ENCODE data around the gene SPTLC1. TPM values are rescaled to one million over a fixed set of nuclear protein-coding genes. Genes with fewer than 3 reads are reported as not detected.
A peak's percentile ranks its signal among the peaks of the same experiment; 100 is the strongest.

The SPTLC1 gene
- total RNA-seq, 3 donors from 2014 or later, result 69.3 to 104 (median 85.5) TPM

DNA sequence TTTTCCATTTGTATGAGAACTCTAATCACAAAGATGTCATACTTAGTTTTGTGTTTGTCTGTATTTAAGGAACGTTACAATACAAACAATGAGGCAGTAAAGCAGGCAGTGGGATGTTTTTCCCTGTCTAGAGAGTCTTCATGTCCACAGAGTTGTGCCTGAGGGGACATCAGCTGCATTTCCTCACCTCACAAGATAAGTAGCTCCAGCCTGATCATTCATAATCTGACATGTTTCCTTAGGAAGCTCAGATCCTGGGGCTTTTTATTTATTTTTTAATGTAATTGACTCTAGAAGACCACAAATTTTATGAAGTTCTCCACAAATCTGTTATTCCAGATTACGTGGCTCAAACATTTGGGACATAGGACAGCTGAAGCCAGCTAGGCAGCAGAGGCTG, 78.5 kb downstream of the SPTLC1 start:
- Histone ChIP-seq H3K9me3 (peaks cover 4% of the 10 kb centered on the region), H3K4me1 (ENCODE audit: low read depth) (no peaks in the 10 kb centered on the region), H3K36me3 (ENCODE audit: low read depth) (no peaks in the 10 kb centered on the region), H3K4me3 (no peak overlapping the region)
- DNase-seq (no peak), ATAC-seq (no peak)
- intact Hi-C loops (cut with DNase I, micrococcal nuclease), result loop anchor here in 1 of 2 donors (10.0 kb wide), 1 partner anchor 82 kb away; the partner anchor contains the start of gene ROR2
- TF ChIP-seq, protein P1, sequence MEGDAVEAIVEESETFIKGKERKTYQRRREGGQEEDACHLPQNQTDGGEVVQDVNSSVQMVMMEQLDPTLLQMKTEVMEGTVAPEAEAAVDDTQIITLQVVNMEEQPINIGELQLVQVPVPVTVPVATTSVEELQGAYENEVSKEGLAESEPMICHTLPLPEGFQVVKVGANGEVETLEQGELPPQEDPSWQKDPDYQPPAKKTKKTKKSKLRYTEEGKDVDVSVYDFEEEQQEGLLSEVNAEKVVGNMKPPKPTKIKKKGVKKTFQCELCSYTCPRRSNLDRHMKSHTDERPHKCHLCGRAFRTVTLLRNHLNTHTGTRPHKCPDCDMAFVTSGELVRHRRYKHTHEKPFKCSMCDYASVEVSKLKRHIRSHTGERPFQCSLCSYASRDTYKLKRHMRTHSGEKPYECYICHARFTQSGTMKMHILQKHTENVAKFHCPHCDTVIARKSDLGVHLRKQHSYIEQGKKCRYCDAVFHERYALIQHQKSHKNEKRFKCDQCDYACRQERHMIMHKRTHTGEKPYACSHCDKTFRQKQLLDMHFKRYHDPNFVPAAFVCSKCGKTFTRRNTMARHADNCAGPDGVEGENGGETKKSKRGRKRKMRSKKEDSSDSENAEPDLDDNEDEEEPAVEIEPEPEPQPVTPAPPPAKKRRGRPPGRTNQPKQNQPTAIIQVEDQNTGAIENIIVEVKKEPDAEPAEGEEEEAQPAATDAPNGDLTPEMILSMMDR (IDR thresholded peaks at IDR 0.05), result no peak

DNA sequence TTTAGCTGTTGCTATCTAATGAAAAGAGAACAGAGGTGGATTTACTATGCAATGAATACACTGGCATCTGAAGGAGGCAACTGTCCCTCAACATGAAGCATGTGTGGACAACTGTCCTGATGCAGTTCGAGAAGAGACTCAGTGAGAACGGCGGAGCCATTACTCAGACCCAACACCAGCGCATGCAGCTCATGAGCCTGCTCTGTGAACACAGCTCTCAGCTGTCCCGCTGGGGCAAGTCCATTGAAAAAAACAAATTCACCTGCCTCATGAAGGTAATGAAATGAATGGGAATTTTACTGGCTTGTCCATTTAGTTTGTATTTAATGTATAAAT, 78.8 kb downstream of the SPTLC1 start:
- Histone ChIP-seq H3K36me3 (ENCODE audit: low read depth) (no peaks in the 10 kb centered on the region), H3K4me3 (no peak overlapping the region), H3K4me1 (ENCODE audit: low read depth) (no peaks in the 10 kb centered on the region), H3K9me3 (peaks cover under 1% of the 10 kb centered on the region)
- ATAC-seq, result no peak
- TF ChIP-seq, protein P1 (IDR thresholded peaks at IDR 0.05), result no peak
- no peak for DNase-seq
- intact Hi-C loops (cut with DNase I, micrococcal nuclease), result loop anchor here in 1 of 2 donors (10.0 kb wide), 1 partner anchor 82 kb away; the partner anchor contains the start of gene ROR2

DNA sequence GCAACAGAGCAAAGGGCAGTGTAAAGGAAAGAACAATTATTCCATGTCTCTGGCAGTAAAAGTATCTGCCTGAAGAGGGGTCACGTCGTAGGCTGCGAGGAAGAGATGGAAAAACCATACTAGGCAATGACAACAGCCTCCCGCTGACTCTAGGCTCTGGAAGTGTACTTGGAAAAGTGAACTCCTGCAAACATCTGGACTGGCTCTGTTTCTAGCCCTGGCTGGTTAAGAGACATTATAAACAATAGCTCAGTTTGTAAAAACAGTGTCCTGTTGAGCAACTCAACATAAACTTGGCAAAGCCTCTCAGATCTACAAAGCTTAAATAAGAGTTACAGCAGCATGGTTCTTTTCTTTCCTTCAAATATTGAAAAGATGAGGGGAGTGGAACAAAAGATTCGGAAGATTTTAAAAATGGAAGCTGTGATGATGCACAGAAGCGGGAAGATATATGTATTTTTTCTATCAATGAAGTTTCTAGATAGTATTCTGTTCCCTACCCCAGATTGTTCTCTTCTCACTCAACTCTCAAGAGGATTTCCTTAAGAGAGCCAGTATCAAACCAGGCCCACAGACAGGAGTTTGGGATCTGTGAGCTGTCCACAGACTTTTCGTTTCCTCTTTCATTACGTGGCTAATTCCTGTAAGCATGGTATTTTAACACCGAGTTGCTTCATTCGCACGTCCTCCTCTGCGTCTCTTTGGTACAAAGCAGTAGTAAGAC, 79.4 kb downstream of the SPTLC1 start:
- TF ChIP-seq, protein P1 (IDR thresholded peaks at IDR 0.05), result no peak
- intact Hi-C loops (cut with DNase I, micrococcal nuclease), result loop anchor here in 1 of 2 donors (10.0 kb wide), 1 partner anchor 81 kb away; the partner anchor contains the start of gene ROR2
- no peak overlapping the region for H3K4me3 ChIP-seq
- DNase-seq (peak in 1 of 3 donors; percentile 42), ATAC-seq (peak; percentile 53)
- no peaks in the 10 kb centered on the region for H3K9me3 ChIP-seq
- no peaks in the 10 kb centered on the region for H3K36me3 ChIP-seq (ENCODE audit: low read depth)
- no peaks in the 10 kb centered on the region for H3K4me1 ChIP-seq (ENCODE audit: low read depth)

DNA sequence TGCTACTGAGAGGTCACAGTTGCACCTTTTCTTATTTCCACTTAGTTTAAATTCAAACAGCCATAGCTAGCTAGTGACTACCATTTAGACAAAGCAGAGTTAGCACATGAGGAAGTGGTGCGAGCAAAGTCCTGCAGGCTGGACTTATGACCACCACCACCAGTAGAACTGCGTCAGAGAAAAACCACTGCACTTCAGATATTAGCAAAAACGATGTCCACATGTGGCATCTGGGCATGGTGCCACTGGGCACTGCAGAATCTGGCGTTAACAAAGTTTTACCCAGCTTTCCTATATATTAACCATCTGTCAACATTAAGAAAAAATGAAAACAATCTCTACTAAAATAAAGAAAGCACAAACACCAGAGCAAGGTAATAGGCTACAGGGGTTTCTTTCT, 80.1 kb downstream of the SPTLC1 start:
- ATAC-seq, result no peak
- Histone ChIP-seq H3K4me1 (ENCODE audit: low read depth) (no peaks in the 10 kb centered on the region), H3K9me3 (no peaks in the 10 kb centered on the region), H3K36me3 (ENCODE audit: low read depth) (no peaks in the 10 kb centered on the region), H3K4me3 (no peak overlapping the region)
- no peak for DNase-seq
- intact Hi-C loops (cut with DNase I, micrococcal nuclease), result loop anchor here in 1 of 2 donors (10.0 kb wide), 1 partner anchor 80 kb away; the partner anchor contains the start of gene ROR2
- TF ChIP-seq, protein P1 (IDR thresholded peaks at IDR 0.05), result no peak

DNA sequence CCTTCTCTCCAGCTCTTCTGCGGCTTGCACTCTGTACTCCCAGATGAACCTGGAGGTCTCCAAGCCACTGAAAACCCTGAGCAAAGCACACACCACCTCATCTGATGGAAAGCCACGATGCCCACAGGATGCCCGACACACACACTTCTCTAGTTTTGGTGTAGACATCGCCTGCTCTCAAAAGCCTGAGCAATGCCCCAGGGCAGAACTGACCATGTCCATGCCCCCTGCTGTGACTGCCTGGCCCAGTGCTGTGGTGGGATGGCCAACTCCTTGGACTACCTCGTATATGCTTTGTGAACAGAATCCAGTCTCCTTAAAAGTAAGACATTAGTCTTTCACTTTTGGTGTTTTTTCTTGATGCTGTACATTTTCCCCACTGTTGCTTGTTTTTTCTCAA, 81.2 kb downstream of the SPTLC1 start:
- intact Hi-C loops (cut with DNase I, micrococcal nuclease), result loop anchor here in 1 of 2 donors (10.0 kb wide), 1 partner anchor 79 kb away; the partner anchor contains the start of gene ROR2
- H3K36me3 ChIP-seq (ENCODE audit: low read depth), result no peaks in the 10 kb centered on the region
- H3K4me3 ChIP-seq, result no peak overlapping the region
- no peak for ATAC-seq
- no peaks in the 10 kb centered on the region for H3K9me3 ChIP-seq
- no peak for DNase-seq
- H3K4me1 ChIP-seq (ENCODE audit: low read depth), result no peaks in the 10 kb centered on the region
- TF ChIP-seq, protein P1 (IDR thresholded peaks at IDR 0.05), result no peak
